HG02610 (cell line): Measurements from ENCODE around the gene CREBBP.
"Not testable (repeated sequence)": the region's sequence is repeated elsewhere in the genome, so short reads cannot be mapped to it uniquely, and the experiment has no call there.

Experiments used
- ATAC-seq: cut with Tn5 transposase; IDR thresholded peaks from one replicate; pipeline ENCODE4 v1.9.1; 2021; ENCODE audit warnings: mild to moderate bottlenecking, moderate library complexity; ENCODE audit not compliant: unreplicated experiment

The CREBBP gene

DNA sequence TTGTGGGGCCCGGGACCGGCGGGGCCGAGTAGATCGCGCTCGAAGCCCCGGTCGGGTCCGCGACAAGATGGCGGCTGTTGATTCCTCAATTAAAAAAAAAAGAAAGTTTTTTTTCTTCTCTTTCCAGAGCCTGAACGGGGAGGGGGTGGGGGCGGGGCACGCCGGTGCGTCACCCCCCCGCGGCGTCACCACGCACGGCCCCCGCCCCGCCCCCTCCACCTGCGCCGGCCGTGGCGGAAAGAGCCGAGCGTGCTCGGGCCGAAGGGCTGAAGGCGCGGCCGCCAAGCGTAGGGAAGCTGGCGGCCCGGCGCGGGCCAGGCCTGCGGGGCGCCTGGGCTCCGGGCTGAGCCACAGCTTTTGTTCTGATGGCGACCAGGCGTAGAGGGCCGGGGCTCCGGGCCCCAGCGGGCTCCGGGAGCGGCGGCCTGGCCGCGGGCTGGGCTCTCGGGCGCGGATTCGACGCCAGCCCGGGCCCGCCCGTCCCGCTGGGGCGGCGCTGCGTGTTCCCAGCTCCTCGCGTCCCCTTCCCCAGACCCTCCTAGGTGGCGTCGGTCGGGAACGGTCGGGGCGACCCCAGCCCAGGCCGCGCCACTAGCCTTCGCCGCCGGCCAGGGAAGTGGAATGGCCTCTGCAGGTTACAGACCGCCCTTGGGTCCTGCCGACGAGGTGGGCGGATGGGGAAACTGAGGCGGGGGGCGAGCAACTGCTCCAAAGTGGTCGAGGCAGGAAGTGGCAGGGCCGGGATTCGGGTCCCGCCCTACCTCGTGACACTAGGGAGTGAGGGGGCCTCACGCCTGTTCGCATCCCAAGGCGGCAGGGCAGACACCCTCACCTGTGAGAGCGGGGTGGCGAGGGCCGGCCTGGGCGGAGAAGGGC is at the start of gene CREBBP:
Gene CREBBP (minus strand): TSS at position 91 of the 876 bp plus-strand sequence. CDS start 797 bp downstream, outside the sequence.
- ATAC-seq = peak; percentile 81

GRCh38 chr16:3927147-3927546 is 46.6 kb upstream of the CREBBP start:
- not testable (repeated sequence) for ATAC-seq

- ATAC-seq = no peak
Measured at GRCh38 chr16:3924763-3925162, 44.2 kb upstream of the CREBBP start.

GRCh38 chr16:3922241-3922640 is 41.7 kb upstream of the CREBBP start:
- ATAC-seq = no peak

DNA sequence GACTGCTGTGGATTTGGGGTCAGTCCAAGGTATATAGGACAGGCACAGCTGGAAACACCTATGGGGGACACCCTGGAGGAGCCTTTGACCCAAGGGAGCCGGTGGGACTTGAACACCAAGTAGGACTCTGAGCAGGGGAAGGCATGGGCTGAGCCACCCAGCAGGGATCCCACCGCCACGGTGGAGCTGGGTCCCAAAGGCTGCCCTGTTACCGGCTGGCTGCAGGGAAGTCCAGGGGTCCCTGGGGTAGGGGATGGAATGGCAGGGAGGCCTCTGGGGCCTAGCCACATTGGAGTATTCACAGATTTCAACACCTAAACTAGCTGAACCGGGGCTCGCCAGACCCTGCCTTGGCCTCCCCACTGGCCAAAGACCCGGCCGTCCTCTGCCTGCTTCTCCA is 39.7 kb upstream of the CREBBP start:
- ATAC-seq = no peak

DNA sequence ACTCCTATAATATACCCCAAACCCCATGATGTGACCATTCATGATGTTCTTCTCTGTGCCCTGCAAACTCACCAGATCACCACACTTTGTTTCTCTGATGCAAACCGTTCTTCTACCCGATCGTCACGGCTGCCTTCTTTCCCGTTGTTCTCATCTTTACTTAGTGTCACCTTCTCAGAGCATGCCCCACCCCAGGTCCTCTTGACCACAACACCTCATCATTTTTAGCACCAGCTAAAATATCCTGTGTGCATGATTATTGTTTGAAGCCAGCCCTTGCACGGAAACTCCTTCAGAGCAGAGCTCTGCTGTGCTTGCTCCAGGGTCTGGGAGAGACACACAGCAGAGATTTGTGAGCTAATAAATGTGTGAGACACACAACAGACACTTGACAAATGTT is 38.9 kb upstream of the CREBBP start:
- no peak for ATAC-seq

GRCh38 chr16:3915426-3916260 is 35.1 kb upstream of the CREBBP start:
- no peak for ATAC-seq

- ATAC-seq = no peak
Measured at GRCh38 chr16:3912897-3913296, 32.4 kb upstream of the CREBBP start.

GRCh38 chr16:3912373-3912772 is 31.9 kb upstream of the CREBBP start:
- no peak for ATAC-seq

DNA sequence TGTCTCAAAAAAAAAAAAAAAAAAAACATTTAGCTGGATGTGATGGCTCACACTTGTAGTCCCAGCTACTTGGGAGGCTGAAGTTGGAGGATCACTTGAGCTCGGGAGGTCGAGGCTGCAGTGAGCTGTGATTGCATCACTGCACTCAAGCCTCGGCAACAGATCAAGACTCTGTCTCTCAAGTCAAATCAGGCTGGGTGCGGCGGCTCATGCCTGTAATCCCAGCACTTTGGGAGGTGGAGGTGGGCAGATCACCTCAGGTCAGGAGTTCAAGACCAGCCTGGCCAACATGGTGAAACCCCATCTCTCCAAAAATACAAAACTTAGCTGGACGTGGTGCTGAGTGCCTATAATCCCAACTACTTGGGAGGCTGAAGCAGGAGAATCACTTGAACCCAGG is 31.2 kb upstream of the CREBBP start:
- ATAC-seq = not testable (repeated sequence)

DNA sequence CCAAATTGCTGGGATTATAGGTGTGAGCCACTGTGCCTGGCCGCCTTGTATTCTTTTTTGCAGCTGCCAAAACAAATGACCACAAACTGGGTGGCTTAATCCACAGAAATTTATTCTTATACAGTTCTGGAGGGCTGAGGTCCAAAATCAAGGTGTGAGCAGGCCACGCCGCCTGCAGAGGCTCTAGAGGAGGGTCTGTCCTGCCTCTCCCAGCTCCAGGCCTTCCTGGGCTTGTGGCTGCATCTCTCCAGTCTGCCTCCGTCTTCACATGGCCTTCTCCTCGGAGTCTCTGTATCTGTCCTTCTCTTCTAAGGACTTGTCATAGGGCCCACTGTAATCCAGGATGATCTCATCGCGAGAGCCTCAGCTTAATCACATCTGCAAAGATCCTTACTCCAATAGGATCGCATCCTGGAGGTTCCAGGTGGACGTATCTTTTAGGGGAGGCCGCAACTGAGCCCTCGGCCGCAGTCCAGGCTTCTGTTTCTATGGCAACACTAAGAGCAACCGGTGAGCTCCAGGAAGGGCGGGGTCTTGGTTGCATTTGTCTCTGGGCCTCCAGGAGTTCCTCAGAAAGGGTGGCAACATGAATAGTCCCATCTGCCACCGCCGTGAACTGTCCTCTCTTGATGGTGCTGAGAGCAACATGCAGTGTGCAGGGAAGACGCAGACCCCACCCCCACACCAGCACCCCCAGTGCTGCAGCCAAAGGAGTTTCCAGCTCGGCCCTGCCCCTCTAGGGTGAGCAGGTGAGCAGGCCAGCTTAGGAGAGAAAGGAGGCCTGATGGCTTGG is 29.5 kb upstream of the CREBBP start:
- no peak for ATAC-seq

DNA sequence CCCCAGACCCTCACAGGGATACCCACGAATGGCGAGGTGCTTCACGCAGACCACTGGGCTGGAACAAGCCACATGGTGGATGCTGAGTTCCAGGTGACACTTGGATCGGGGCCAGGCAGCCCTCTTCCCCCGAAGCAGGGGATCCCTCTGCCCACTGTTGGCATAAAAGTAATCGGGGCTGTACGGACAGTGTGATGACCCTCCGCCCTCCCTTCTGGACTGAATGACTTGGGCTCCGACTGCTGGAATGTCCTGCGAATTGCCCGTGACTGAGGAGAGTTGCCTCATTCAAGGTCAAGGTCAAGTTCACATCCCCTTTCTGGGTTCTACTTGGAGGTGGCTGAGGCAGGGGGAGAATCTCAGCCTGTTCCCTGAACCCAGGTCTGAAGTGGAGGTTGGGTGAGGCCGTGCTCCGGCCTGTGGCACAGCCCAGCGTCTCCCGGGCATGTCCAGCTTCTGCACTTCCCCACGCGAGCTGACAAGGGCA is 28.5 kb upstream of the CREBBP start:
- ATAC-seq = no peak

DNA sequence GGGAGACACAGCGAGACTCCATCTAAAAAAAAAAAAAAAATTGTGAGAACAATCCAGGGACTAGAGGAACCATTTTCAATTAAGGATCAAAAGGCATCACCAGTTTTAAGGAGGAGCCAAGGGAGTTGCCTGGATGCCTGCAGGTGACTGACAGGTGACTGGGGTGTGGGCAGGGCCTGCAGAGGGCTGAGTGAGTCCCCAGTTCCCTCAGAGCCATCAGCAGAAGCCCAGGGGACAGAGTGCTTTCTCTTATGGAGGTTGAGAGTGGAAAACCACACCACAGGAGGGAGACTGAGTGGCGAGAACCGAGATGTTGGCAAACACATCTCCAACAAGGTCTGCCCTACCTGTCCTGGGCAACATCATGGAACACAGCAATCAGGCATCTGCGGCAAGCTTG is 27.1 kb upstream of the CREBBP start:
- no peak for ATAC-seq

DNA sequence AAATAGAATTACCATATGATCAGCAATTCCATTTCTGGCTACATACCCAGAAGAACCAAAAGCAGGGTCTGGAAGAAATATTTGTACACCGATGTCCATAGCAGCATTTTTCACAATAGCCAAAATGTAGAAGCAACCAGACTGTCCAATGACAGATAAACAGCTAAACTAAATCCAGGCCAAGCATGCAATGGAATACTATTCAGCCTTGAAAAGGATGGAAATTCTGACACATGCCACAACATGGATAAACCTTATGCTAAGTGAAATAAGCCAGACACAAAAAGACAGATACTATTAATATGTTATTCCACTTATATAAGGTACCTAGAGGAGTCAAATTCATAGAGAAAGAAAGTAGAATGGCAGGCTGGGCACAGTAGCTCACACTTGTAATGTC is 25.9 kb upstream of the CREBBP start:
- no peak for ATAC-seq

DNA sequence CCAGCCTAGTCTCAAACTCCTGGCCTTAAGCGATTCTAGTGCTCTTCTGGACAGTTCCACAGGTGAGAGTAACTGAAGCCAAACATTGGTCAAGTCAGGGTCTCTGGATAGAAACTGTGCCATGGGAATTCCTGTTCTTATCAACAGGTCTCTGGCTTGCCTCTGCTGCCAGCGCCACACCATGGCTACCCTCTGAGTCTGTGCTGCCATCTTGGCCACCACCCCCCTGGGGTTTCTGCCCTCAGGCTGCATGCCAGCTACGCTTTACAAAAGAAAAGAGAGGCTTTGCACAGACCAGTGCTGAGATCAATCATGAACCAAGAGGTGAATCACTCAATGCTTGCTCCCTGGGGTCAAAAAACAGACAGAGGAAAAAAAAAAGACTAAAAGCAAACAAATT is 24.4 kb upstream of the CREBBP start:
- ATAC-seq = no peak

DNA sequence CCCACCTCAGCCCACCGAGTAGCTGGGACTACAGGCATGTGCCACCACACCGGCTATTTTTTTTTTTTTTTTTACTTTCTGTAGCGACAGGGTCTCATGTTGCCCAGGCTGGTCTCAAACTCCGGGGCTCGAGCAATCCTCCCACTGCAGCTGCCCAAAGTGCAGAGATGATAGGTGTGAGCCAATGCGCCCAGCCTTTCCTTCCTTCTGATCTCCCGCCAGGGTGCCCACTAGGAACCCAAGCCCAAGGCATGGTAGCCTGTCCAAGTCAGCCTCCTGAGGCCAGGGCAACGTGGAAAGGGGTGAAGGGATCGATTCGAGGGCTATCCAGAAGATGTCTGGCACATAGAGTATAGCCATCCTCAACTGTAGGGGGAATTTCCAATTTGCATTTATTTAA is 9.6 kb upstream of the CREBBP start:
- ATAC-seq = no peak

- ATAC-seq = no peak
Measured at GRCh38 chr16:3889059-3889458, 8.5 kb upstream of the CREBBP start.

GRCh38 chr16:3885999-3886398 is 5.5 kb upstream of the CREBBP start:
- not testable (repeated sequence) for ATAC-seq

DNA sequence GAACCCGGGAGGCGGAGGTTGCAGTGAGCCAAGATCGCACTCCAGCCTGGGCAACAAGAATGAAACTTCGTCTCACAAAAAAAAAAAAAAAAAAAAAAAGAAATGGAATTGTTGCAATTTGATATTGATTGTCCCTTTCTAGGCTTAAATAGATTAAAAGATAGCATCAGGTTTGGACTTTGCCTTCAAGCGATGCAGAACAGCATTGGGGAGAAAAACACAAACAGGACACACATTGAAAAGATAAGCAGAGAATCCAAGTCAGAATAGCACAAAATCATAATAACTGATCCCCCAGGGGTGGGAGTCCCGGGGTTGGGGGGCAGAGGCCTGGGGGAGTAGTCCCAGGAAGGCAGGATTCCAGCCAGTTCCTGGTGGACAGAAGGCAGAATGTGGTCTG is 3.9 kb upstream of the CREBBP start:
- no peak for ATAC-seq

DNA sequence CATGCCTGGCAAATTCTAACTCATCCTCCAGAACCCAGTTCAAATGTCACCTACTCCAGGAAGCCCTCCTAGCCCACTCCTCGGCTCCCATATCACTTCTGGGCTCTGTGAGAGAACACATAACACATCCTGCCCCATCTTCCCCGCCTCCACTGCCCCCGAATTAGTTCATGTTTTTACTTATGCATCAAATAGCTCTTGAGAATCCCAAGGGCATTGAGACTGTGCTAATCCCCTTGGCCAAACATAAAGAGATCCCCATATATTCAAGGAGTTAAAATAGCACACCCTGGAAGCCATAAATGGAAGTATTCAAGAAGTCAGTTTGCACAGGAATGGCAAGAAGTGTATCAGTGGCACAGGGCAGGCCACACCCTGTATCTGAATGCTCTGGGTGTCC is 2.0 kb upstream of the CREBBP start:
- no peak for ATAC-seq

- ATAC-seq = no peak
Measured at GRCh38 chr16:3881499-3881990, 1.0 kb upstream of the CREBBP start.
